PC-9 (cell line): ENCODE results near the gene CFAP53. TPM values are rescaled to one million over a fixed set of nuclear protein-coding genes. Genes with fewer than 3 reads are reported as not detected.

Source experiments
- Bru-seq: library from RNA; stranded (reverse); fragments of 400-500 nt; gene quantifications from one replicate; lab custom pipeline; 2021; lab: Mats Ljungman, UMichigan
- BruChase-seq, 2 experiments: library from RNA; stranded (reverse); fragments of 400-500 nt; gene quantifications; one replicate each; lab custom pipeline; 2021; lab: Mats Ljungman, UMichigan
- BruUV-seq: library from RNA; stranded (reverse); fragments of 400-500 nt; replicated peaks from 2 replicates; lab custom pipeline; 2021; lab: Mats Ljungman, UMichigan
- CTCF ChIA-PET: fragments of 300-600 bp; sonication (Branson Sonifier 250); formaldehyde crosslinking; loops from one replicate; lab custom pipeline; 2022; ENCODE audit warnings: antibody characterized with exemption; lab: Charles Lee
- POLR2A ChIA-PET: fragments of 300-600 bp; sonication (Branson Sonifier 250); formaldehyde crosslinking; loops from one replicate; lab custom pipeline; 2022; ENCODE audit warnings: antibody characterized with exemption; ENCODE audit not compliant: unreplicated experiment; lab: Charles Lee
- DNase-seq, 2 experiments: peaks; one replicate each; pipeline versions ENCODE4 v3.0.0 to v3.0.0-alpha.2; 2015 to 2022; ENCODE audit warnings: mixed read lengths in 1 of 2
- H2AFZ ChIP-seq: fragments of 200-600 bp; sonication (generic); 2 replicates; pipeline ENCODE4 v1.8.1; 2017; ENCODE audit warnings: antibody characterized with exemption
- H3F3A ChIP-seq: fragments of 200-600 bp; sonication (generic); 2 replicates; pipeline ENCODE4 v1.8.1; 2017; ENCODE audit warnings: antibody characterized with exemption, mild to moderate bottlenecking, low read depth; ENCODE audit not compliant: insufficient read depth
- H3K27ac ChIP-seq: fragments of 200-600 bp; sonication (generic); 2 replicates; pipeline ENCODE4 v1.6.1; 2016; ENCODE audit warnings: mixed run types
- H3K27me3 ChIP-seq: fragments of 200-600 bp; sonication (generic); 2 replicates; pipeline ENCODE4 v1.6.1; 2016; ENCODE audit warnings: low read depth, mixed run types; ENCODE audit not compliant: insufficient read depth
- H3K36me3 ChIP-seq: fragments of 200-600 bp; sonication (generic); 2 replicates; pipeline ENCODE4 v1.6.1; 2016; ENCODE audit warnings: low read depth, mixed run types
- H3K4me1 ChIP-seq: fragments of 200-600 bp; sonication (generic); replicated peaks from 2 replicates; pipeline ENCODE4 v1.6.1; 2016; ENCODE audit warnings: mixed run types; ENCODE audit not compliant: insufficient read depth
- H3K4me2 ChIP-seq: fragments of 200-600 bp; sonication (generic); 2 replicates; pipeline ENCODE4 v1.6.1; 2017; ENCODE audit warnings: mixed run types
- H3K4me3 ChIP-seq: fragments of 200-600 bp; sonication (generic); 2 replicates; pipeline ENCODE4 v1.6.1; 2016; ENCODE audit warnings: mixed run types
- H3K79me2 ChIP-seq: fragments of 200-600 bp; sonication (generic); 2 replicates; pipeline ENCODE4 v1.6.1; 2017; ENCODE audit warnings: low read depth, mixed run types
- H3K9me2 ChIP-seq: fragments of 200-600 bp; sonication (generic); 2 replicates; pipeline ENCODE4 v1.8.1; 2017; ENCODE audit warnings: mild to moderate bottlenecking; ENCODE audit not compliant: insufficient read depth
- H3K9me3 ChIP-seq: fragments of 200-600 bp; sonication (generic); 2 replicates; pipeline ENCODE4 v1.8.1; 2016; ENCODE audit warnings: low read depth; ENCODE audit not compliant: insufficient read depth
- H4K20me1 ChIP-seq: fragments of 200-600 bp; sonication (generic); 2 replicates; pipeline ENCODE4 v1.8.1; 2017; ENCODE audit not compliant: insufficient read depth
- EZH2 ChIP-seq: fragments of 200-600 bp; sonication (generic); IDR thresholded peaks from 2 replicates; pipeline ENCODE4 v1.8.0; 2017; ENCODE audit warnings: antibody characterized with exemption, low read depth
- intact Hi-C: fragments of 100-400 bp; cut with micrococcal nuclease; formaldehyde crosslinking; loops from one replicate; pipeline ENCODE4 v1.10.0; 2022; ENCODE audit not compliant: unreplicated experiment
- long read RNA-seq: library from polyadenylated mRNA; stranded (forward); transcript quantifications from one replicate; pipeline ENCODE4 v2.0.0, GENCODE V29; 2022
- total RNA-seq: library from RNA; stranded (reverse); gene quantifications from 2 replicates; pipeline ENCODE4 v1.2.3, GENCODE V29; 2021
- TF ChIP-seq, protein P1 (sequence below): fragments of 200-600 bp; sonication (generic); conservative IDR thresholded peaks from 2 replicates; pipeline ENCODE4 v1.6.1; 2017; ENCODE audit warnings: mixed run types, antibody characterized with exemption, mild to moderate bottlenecking, moderate library complexity

Gene CFAP53, protein sequence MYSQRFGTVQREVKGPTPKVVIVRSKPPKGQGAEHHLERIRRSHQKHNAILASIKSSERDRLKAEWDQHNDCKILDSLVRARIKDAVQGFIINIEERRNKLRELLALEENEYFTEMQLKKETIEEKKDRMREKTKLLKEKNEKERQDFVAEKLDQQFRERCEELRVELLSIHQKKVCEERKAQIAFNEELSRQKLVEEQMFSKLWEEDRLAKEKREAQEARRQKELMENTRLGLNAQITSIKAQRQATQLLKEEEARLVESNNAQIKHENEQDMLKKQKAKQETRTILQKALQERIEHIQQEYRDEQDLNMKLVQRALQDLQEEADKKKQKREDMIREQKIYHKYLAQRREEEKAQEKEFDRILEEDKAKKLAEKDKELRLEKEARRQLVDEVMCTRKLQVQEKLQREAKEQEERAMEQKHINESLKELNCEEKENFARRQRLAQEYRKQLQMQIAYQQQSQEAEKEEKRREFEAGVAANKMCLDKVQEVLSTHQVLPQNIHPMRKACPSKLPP
- total RNA-seq (1.9 and 2.1 TPM in 2 replicates), Bru-seq, nascent RNA (percentile 33 among the genes with signal in this experiment), BruChase-seq, experiment 1, labeled RNA remaining after a 2-hour chase (percentile 42 among the genes with signal in this experiment), BruChase-seq, experiment 2, labeled RNA remaining after a 6-hour chase (percentile 38 among the genes with signal in this experiment)
- long read RNA-seq, partial matches to known transcripts: 4 of 11 reads
- long read RNA-seq, other reads (novel, unspliced or antisense): 7 of 11 reads

DNA sequence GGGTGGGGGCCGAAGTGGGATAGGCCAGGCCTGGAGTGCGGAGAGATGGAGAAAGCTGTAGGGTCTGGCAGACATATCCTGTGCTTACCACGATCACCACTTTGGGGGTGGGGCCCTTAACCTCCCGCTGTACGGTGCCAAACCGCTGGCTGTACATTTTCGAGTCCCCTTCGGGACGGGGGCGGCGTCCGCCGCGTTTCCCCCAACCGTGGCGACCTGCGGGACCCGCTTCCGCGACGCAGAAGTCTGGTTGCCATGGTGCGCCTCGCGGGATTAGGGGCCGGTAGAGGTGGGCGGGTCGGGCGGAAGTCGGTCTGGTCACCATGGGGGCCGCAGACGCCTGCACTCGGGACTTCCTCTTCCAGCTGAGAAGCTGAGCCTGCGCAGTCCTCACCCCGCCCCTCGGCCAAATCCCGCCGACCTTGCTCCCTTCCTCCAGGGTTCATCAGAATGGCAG, at the start of gene CFAP53:
CFAP53 (minus strand) TSS at position 248 of the 457 bp plus-strand sequence; CDS start at position 157, 91 bp downstream.
- peak; percentile 82 to 83 for DNase-seq
- no peaks in the 10 kb centered on the region for H3K27me3 ChIP-seq
- intact Hi-C loops: loop anchor here (2.0 kb wide), 1 partner anchor 43 kb away; no protein-coding TSS in a partner anchor
- peak within 1 kb of the TSS; percentile 93 for H2AFZ ChIP-seq
- H3K9me3 ChIP-seq: no peaks in the 10 kb centered on the region
- ChIA-PET POLR2A (no interaction called here), CTCF (interaction anchor here (0.6 kb wide), 1 partner anchor 83 kb away, joined by 5 read pairs; no protein-coding TSS in a partner anchor)
- no peaks in the 10 kb centered on the region for H3K9me2 ChIP-seq
- TF ChIP-seq EZH2: no peak
- TF ChIP-seq, protein P1, sequence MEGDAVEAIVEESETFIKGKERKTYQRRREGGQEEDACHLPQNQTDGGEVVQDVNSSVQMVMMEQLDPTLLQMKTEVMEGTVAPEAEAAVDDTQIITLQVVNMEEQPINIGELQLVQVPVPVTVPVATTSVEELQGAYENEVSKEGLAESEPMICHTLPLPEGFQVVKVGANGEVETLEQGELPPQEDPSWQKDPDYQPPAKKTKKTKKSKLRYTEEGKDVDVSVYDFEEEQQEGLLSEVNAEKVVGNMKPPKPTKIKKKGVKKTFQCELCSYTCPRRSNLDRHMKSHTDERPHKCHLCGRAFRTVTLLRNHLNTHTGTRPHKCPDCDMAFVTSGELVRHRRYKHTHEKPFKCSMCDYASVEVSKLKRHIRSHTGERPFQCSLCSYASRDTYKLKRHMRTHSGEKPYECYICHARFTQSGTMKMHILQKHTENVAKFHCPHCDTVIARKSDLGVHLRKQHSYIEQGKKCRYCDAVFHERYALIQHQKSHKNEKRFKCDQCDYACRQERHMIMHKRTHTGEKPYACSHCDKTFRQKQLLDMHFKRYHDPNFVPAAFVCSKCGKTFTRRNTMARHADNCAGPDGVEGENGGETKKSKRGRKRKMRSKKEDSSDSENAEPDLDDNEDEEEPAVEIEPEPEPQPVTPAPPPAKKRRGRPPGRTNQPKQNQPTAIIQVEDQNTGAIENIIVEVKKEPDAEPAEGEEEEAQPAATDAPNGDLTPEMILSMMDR: no peak
- H3K36me3 ChIP-seq: no peaks in the 10 kb centered on the region
- H3K79me2 ChIP-seq: no peaks in the 10 kb centered on the region
- H3K4me2 ChIP-seq: peak within 1 kb of the TSS; percentile 87
- peaks cover 15% of the 10 kb centered on the region; the same call in 1 of the 2 replicates for H3F3A ChIP-seq
- peak within 1 kb of the TSS; percentile 2; the same call in 1 of the 2 replicates for H3K27ac ChIP-seq
- H4K20me1 ChIP-seq: no peaks in the 10 kb centered on the region
- peak within 1 kb of the TSS; percentile 83 for H3K4me3 ChIP-seq
- H3K4me1 ChIP-seq: peaks cover 5% of the 10 kb centered on the region
- no TSS peak for BruUV-seq

DNA sequence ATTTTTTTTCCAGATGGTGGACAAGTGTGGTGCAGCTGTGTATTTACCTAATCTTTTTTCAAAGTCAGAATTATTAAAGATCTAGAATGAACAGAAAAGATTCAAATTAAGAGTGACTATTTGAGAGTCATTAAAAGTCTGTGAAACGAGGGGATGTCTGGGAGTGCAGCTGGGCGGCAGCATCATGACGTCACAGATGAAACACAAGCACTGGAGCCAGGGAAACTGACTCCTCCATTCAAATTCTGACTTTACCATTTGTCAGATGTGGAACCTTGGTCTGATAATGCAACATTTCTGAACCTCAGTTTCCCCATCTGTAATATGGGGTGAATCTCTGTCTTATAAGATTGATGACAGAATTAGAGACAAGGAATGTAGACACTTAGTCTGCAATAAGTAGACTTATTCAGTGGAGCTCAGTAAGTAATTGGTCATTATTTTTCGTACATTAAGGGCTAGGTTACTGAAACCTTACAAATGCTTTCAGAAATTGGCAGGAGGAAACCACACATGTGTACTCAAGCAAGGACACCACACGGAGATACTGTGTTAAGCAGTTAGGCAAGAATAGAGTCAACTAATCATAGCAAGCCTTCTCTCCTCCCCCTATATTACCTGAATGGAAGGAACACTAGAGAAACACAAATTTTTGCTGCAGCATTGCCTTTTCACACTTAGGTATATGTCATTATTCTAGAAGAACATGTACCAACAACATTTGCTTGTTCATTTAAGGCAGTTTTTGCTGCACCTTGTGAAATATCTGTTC, 49.0 kb upstream of the CFAP53 start:
- no peaks in the 10 kb centered on the region for H3K9me2 ChIP-seq
- BruUV-seq: no TSS peak
- no peak overlapping the region for H3K27ac ChIP-seq
- no peak overlapping the region for H3K4me2 ChIP-seq
- no peaks in the 10 kb centered on the region for H3K79me2 ChIP-seq
- H3K4me1 ChIP-seq: no peaks in the 10 kb centered on the region
- H3F3A ChIP-seq: no peaks in the 10 kb centered on the region
- H3K9me3 ChIP-seq: no peaks in the 10 kb centered on the region
- TF ChIP-seq, protein P1: no peak
- no peak for TF ChIP-seq EZH2
- H4K20me1 ChIP-seq: no peaks in the 10 kb centered on the region
- no peak for DNase-seq
- no peaks in the 10 kb centered on the region for H3K27me3 ChIP-seq
- H3K36me3 ChIP-seq: no peaks in the 10 kb centered on the region
- POLR2A ChIA-PET: interaction anchor here (0.5 kb wide), 1 partner anchor 66 kb away, joined by 19 read pairs; no protein-coding TSS in a partner anchor
- no peak overlapping the region for H2AFZ ChIP-seq
- no peak overlapping the region for H3K4me3 ChIP-seq
- intact Hi-C loops: no loop called here
- CTCF ChIA-PET: no interaction called here
